Vagina (tissue), 2 donors: Measurements from ENCODE around the gene DUOXA2. TPM values are rescaled to one million over a fixed set of nuclear protein-coding genes. Genes with fewer than 3 reads are reported as not detected.

ENCODE experiments used
- DNase-seq, 2 donors: peaks; one replicate each; pipeline ENCODE4 v3.0.0-alpha.2; 2017; ENCODE audit errors: extremely low spot score in 2 of 2
- H3K27ac ChIP-seq: fragments of 200-600 bp; sonication (generic); one replicate; pipeline ENCODE4 v1.5.1; 2019
- H3K27me3 ChIP-seq: fragments of 200-600 bp; sonication (generic); one replicate; pipeline ENCODE4 v1.5.1; 2019
- H3K36me3 ChIP-seq, 2 donors: fragments of 200-600 bp; sonication (generic); one replicate each; pipeline ENCODE4 v1.5.1; 2017 to 2019
- H3K4me1 ChIP-seq: fragments of 200-600 bp; sonication (generic); one replicate; pipeline ENCODE4 v1.5.1; 2019
- H3K4me3 ChIP-seq, 2 donors: fragments of 200-600 bp; sonication (generic); 1 replicate in 1 of 2; 2 replicates in 1 of 2; pipeline ENCODE4 v1.5.1; 2016 to 2019
- H3K9me3 ChIP-seq: fragments of 200-600 bp; sonication (generic); one replicate; pipeline ENCODE4 v1.5.1; 2019
- CTCF ChIP-seq, 3 experiments: fragments of 450-650 bp in 2 of 3; fragments of 200-600 bp in 1 of 3; sonication (generic) in 1 of 3; IDR thresholded peaks; one replicate each; pipeline ENCODE4 v1.5.1; 2017 to 2019; ENCODE audit warnings: antibody characterized with exemption in 3 of 3, mild to moderate bottlenecking in 2 of 3, moderate library complexity in 2 of 3
- POLR2A ChIP-seq, 2 donors: fragments of 450-650 bp; IDR thresholded peaks; one replicate each; pipeline ENCODE4 v1.6.1; 2017; ENCODE audit warnings: antibody characterized with exemption in 2 of 2, mild to moderate bottlenecking in 2 of 2, moderate library complexity in 2 of 2
- POLR2AphosphoS5 ChIP-seq, 2 donors: sonication (generic); formaldehyde crosslinking; IDR thresholded peaks; one replicate each; pipeline ENCODE4 v1.9.0; 2017; ENCODE audit warnings: antibody characterized with exemption in 2 of 2, mild to moderate bottlenecking in 2 of 2, low read depth in 1 of 2; ENCODE audit not compliant: insufficient read depth in 1 of 2
- intact Hi-C: fragments of 100-400 bp; cut with DNase I; formaldehyde crosslinking; loops from one replicate; pipeline ENCODE4 v1.15.1; 2023
- total RNA-seq: library from RNA; depleted of rRNA; stranded (reverse); fragments of >200 nt; gene quantifications from one replicate; pipeline ENCODE4 v1.2.3, GENCODE V29; 2016

The DUOXA2 gene
- total RNA-seq, 1 donor from 2014 or later: 1.5 TPM

- no peak for DNase-seq
- H3K36me3 ChIP-seq: no peaks in the 10 kb centered on the region
- H3K27me3 ChIP-seq: peaks cover 6% of the 10 kb centered on the region
These were observed 22.2 kb downstream of the DUOXA2 start for GRCh38 chr15:45136378-45136764.

GRCh38 chr15:45137703-45138102 lies 23.6 kb downstream of the DUOXA2 start:
- Histone ChIP-seq H3K27me3 (peaks cover 6% of the 10 kb centered on the region), H3K36me3 (no peaks in the 10 kb centered on the region), H3K27ac (no peak overlapping the region), H3K4me1 (no peaks in the 10 kb centered on the region), H3K9me3 (no peaks in the 10 kb centered on the region), H3K4me3 (no peak overlapping the region)
- TF ChIP-seq CTCF (IDR thresholded peaks at IDR 0.05): no peak
- TF ChIP-seq POLR2AphosphoS5 (IDR thresholded peaks at IDR 0.05; ENCODE audit: insufficient read depth in 1 of 2, low read depth in 1 of 2): no peak
- TF ChIP-seq POLR2A (IDR thresholded peaks at IDR 0.05): no peak
- no peak for DNase-seq
- intact Hi-C loops: no loop called here

More at GRCh38 chr15:45136378-45136764, 22.2 kb downstream of the DUOXA2 start:
- Histone ChIP-seq H3K4me3 (no peak overlapping the region), H3K4me1 (no peaks in the 10 kb centered on the region), H3K27ac (no peak overlapping the region), H3K9me3 (no peaks in the 10 kb centered on the region)
- intact Hi-C loops: no loop called here
- TF ChIP-seq CTCF (IDR thresholded peaks at IDR 0.05) (no peak), POLR2A (IDR thresholded peaks at IDR 0.05) (no peak), POLR2AphosphoS5 (IDR thresholded peaks at IDR 0.05; ENCODE audit: insufficient read depth in 1 of 2, low read depth in 1 of 2) (no peak)

GRCh38 chr15:45138814-45139765 lies 25.0 kb downstream of the DUOXA2 start:
- intact Hi-C loops: no loop called here
- no peak for DNase-seq
- Histone ChIP-seq H3K36me3 (no peaks in the 10 kb centered on the region), H3K9me3 (no peaks in the 10 kb centered on the region), H3K4me1 (no peaks in the 10 kb centered on the region), H3K27me3 (peaks cover 6% of the 10 kb centered on the region), H3K4me3 (no peak overlapping the region), H3K27ac (no peak overlapping the region)
- no peak for TF ChIP-seq POLR2AphosphoS5 (IDR thresholded peaks at IDR 0.05; ENCODE audit: insufficient read depth in 1 of 2, low read depth in 1 of 2)
- no peak for TF ChIP-seq POLR2A (IDR thresholded peaks at IDR 0.05)
- TF ChIP-seq CTCF (IDR thresholded peaks at IDR 0.05): no peak

- Histone ChIP-seq H3K36me3 (no peaks in the 10 kb centered on the region), H3K27me3 (peaks cover 5% of the 10 kb centered on the region), H3K9me3 (no peaks in the 10 kb centered on the region), H3K4me1 (no peaks in the 10 kb centered on the region), H3K4me3 (no peak overlapping the region), H3K27ac (no peak overlapping the region)
- intact Hi-C loops: no loop called here
- TF ChIP-seq POLR2AphosphoS5 (IDR thresholded peaks at IDR 0.05; ENCODE audit: insufficient read depth in 1 of 2, low read depth in 1 of 2) (no peak), CTCF (IDR thresholded peaks at IDR 0.05) (no peak), POLR2A (IDR thresholded peaks at IDR 0.05) (no peak)
- DNase-seq: no peak
These were observed 25.6 kb downstream of the DUOXA2 start for GRCh38 chr15:45139770-45140169.
